ENCODE results near the gene IP6K1.
"Not testable (repeated sequence)": the region's sequence is repeated elsewhere in the genome, so short reads cannot be mapped to it uniquely, and the experiment has no call there.

Gene IP6K1

DNA sequence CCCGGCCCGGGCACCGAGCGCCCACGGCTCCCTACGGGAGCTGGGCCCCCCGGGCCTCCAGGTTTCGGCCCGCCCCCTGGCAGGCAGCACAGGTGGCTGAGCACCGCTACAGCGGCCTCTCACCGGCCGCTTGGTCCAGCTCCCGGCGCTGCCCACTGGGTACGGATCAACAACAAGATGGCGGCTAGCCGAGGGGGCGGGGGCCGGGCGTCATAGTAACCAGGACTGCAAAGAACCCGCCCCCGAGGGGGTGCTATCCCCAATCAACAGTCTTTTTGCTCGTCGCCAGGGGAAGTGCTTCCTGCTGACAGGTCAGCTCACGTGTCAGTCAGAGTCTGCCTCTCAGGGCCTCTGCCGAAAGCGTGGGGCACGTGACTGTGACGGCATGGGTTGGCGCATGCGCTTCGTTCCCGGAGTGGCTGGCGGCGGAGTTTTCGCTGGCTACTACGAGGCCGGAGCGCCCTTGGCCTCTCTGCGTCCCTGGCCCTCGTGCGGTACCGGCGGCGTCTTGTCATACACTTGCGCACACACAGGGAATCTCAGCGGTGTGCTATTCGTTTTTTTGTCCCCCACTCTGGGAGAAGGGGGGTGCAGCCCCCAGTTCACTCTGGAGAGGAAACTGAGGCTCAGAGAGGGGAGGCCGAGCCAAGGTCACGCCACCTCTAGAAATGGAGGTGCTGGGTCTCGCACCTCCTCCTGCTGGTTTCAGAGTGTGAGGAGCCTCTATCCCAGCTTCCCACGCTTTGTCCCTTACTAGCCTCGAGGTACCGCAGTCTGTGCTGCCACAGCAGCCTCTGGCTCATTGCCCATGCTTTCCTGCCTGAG lies at the start of gene IP6K1:
IP6K1 (minus strand) TSS at position 186 of the 825 bp plus-strand sequence. CDS start 38,502 bp downstream, outside the sequence.
- peak; percentile 100 for DNase-seq (ENCODE audit: low spot score)

DNA sequence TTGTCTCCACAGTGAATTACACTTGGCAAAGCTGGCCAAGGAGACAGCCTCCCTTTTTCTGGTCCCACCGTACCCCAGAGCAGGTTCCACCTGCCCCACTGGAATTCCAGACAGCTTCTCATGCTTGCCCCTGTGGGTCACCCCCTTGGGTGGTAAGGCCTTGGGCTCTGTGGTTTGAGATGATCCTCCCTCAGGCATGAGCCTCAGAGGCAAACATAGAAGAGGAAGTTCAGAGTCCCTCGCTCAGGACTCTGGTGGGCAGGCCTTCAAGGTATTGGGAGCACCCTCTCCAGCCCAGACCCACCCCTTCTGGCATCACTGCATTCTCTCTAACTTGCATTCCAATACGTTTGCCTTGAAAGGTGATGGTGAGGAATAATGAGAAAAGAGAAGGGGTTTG lies 45.0 kb upstream of the IP6K1 start:
- DNase-seq (ENCODE audit: low spot score), result no peak

DNA sequence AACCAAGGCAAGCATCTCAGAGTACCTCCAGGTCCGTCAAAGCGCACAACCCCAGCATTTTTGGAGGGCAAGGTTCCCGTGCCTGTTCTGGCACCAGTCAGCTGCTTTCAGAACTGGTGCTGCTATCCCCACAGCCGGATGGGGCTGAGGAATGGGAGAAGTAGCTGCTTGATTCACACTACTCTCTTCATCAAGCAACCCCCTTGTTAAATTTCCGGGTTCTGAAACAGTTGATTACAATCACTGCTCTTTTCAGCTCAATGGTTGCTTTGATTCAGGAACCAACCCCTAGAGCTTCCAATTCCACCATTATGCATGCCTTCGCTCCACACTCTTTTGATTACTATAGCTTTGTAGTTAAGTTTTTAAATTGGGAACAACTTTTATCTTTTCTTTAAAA lies 39.7 kb upstream of the IP6K1 start:
- no peak for DNase-seq (ENCODE audit: low spot score)

DNA sequence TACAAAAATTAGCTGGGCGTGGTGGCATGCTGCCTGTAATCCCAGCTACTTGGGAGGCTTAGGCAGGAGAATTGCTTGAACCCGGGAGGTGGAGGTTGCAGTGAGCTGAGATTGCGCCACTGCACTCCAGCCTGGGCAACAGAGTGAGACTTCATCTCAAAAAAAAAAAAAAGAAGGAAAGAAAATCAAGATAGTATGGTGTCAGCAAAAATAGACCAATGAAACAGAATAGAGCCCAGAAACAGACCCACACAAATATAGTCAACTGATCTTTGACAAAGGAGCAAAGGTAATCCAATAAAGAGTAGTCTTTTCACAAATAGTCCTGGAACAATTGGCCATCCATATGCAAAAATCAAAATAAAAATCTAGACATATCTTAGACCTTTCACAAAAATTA lies 36.8 kb upstream of the IP6K1 start:
- DNase-seq (ENCODE audit: low spot score), result not testable (repeated sequence)

DNA sequence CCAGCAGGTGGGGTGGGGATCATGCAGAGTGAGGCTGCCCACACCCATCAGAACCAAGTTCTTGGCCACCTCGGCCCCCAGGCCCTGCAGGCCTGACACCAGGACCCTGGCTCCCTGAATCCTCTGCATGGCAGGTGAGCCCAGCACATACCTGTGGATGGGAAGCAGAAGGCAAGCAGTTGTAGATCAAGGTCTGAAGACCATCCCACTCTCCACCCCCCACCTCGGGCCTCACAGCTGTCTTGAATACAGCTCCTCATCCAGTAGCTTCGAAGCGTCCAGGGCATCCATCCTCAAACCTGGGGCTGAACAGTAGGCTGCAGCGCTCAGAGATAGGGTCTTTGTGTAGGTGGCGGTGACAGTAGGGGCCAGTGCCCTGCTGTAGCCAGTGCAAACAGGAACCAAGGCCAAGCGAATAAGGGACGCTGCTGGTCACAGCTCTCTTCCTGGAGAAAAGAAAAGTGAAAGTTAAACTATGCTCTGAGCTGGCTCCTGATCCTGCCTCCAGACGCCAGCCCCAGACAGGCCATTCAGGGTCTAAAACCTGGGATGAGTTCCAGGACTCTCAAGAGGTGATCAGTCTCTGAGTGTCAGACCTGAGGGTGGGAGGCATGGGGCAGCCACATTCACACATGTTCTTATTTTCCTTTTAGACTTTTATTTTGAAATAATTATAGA lies 27.3 kb upstream of the IP6K1 start, which contains the start of gene UBA7:
UBA7 (minus strand) TSS at position 457 of the 678 bp plus-strand sequence; CDS start at position 291, 166 bp downstream.
- no peak for DNase-seq (ENCODE audit: low spot score)

DNA sequence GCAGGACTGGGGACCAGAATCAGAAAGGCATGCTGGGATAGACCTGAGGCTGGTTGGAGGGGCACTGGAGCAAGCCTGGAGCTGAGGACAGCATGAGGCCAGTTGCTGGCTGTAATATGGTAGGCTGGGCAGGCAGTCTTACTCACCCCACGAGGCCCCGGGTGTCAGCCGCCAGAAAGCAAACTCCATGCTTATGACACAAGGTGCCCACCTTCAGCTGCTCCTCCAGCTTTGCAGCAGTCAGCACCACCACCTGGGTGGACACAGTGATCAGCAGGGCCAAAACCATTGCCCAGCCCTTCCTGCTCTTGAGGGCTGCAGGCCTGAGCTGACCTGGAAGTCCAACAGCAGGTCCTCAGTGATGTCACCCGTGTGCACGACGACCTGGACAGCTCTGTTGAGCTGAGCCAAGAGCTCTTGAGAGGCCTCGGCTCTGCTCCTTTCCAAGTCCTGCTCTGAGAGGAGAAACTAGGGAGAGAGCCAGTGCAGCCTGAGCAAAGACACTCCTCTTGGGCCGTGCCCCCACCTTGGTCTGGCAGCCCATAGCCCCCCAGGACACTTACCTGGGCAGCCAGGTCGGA lies 26.7 kb upstream of the IP6K1 start:
- DNase-seq (ENCODE audit: low spot score), result no peak

DNA sequence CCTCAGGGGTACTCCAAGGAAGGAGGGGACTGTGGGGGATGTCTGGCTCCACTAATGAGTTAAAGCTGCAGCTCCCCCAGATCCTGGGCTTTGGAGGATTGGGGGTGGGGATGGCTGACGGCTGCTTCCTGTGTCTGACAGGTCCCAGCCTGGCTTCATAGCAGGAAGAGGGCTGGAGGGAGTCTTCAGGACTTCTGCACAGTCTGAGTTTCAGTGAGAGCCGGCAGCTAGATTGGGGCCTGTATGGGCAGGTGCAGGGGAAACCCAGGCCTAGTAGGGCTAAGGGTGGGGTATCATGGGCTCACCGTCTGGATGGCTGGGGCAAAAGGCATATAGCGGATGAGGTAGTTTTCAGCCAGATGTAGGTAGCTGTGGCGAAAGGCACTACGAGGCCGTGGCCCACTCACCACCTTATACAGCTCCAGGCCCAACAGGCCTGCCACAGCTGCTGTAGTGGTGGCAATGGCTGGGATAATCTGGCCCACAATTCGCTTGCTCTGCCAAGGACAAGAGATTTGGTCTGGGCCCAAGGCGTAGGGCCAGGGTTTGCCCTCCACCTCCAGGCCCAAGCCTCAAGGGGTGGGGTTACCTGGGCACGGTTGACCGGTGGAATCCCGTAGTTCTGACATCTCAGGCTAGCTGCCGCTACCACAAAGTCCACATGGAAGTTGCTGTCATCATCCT lies 21.2 kb upstream of the IP6K1 start:
- DNase-seq (ENCODE audit: low spot score), result no peak

DNA sequence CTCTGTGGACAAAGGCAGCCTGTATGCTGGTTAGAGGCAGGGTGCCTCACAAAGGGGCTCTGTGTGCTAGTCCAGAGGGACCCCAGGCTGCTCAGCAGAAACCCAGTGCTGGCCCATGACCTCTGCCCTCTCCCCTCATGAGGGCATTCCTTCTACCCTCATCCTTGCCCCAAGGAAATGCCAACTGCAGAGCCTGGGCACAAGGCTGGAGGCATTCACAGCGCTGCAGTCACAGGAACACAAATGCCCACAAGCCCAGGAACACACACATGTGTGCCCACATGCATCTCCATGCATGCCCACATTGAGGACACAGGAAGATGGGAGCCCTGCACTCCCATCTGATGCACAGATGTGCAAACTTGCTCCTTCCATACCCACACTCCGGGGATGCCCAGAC lies 20.5 kb upstream of the IP6K1 start:
- DNase-seq (ENCODE audit: low spot score), result no peak

DNA sequence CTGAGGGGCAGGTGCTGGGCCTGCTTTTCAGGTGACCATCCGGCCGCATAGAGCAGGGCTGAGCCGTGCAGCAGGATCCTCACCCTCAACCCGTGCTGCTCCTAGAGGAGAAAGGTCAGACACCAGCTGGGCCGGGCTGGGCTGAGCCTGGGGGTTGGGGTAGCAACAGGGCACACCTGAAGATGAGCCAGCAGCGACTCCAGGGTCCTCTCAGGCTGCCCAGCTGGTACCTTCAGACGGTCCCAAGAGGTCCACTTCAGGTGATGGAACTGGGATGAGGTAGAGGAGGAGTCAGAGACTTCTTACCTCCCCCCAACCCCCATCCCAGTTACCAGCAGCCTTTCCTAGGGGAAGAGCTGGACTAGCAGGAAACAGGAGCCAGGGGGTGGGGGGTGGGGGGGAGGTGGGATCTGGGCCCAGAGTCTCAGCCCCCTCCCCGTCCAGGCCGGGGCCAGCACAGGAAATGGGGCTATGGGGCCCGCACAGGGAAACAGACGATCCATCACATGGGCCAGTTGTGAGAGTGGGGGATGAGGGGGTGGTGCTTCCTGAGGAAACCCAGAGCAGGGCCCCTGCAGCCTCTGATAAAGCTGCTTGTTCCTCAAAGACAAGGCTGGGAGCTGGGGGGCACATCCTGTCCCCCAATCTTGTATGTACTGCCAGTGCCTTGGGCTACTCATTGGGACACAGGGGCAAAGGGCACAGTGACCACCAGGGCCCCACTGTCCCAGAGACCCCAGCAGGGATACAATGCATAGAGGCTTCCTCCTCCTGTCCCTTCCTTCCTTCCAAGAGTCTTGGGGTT lies 19.8 kb upstream of the IP6K1 start:
- peak; percentile 49 for DNase-seq (ENCODE audit: low spot score)

DNA sequence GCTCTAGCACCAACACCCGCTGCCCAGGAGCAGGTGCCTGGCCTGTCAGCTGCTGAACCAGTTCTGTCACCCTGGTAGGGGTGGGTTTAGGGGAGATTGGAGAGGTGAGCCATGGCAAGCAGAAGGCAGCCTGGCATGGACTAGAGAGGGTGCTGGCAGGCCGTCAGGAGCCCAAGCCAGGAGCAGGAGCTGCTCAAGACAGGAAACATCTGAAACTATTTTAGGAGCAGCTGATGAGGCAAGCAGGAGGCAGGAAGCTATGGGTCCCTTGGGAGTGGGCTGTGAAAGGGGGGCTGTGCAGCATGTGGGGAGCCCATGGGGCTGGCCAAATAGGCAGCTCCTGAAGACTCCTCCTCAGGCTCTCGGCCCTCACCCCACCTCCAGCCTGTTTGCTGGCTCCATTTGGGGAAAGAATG lies 19.0 kb upstream of the IP6K1 start:
- no peak for DNase-seq (ENCODE audit: low spot score)

DNA sequence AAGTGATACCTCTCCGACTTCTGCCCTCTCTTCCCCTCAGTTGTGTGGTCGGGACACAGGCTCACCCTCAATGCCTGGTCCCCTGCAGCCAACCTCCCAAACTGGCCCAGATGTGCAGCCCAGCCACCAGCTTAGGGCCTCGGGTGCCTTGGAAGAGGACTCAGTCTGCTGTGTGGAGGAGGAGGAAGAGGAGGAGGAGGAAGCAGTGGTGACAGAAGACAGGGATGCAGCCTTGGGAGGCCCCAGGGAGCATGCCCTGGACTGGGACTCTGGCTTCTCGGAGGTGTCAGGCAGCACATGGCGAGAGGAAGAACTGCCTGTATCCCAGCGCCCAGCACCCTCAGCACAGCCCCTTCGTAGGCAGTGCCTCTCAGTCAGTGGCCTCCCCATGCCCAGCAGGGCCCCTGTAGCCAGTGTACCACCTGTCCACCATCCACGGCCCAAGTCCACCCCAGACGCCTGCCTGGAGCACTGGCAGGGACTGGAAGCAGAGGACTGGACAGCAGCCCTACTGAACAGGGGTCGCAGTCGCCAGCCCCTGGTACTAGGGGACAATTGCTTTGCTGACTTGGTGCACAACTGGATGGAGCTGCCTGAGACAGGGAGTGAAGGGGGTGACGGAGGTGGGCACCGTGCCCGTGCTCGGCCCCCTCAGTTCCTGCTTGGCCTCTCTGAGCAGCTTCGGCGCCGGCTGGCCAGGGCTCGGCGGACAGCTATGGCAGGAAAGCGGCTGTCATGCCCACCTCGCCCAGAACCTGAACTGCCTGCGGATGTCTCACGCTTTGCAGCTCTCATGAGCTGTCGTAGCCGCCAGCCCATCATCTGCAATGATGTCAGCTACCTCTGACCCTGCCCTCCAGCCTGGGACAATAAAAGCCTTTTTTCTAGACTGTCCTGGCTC lies 18.0 kb upstream of the IP6K1 start:
- DNase-seq (ENCODE audit: low spot score), result no peak

DNA sequence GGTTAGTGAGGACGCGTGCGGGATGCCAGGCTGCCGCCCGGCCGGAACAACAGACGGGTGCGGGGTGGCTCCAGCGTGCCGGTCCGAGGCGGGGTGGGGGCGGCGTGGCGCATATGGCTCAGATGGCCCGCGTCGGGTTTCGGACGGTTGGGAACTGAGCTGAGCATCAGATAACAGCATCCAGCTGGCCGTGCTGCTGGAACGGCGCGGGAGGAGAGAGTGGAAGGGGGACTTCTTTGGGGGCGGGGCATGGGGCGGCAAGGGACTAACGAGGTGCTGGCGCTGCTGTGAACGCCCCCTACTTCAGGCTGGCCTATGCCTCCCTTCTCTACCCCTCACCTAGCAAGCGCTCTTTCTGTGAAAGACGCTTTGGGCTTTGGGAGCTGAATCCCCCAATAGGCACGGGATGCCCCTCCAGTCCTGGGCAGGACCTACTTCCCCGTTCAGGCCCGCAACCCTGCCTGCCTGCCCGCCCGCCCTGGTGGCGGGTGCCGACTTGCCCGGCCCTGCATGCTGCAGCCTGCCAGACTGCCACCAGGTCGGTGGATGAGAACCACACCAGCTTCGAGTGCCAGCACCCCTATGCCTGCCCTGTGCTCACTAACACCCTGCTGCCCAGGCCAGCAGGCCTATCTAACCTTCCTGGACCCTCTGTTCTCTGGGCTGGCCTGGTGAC lies 17.3 kb upstream of the IP6K1 start:
- peak; percentile 52 for DNase-seq (ENCODE audit: low spot score)

DNA sequence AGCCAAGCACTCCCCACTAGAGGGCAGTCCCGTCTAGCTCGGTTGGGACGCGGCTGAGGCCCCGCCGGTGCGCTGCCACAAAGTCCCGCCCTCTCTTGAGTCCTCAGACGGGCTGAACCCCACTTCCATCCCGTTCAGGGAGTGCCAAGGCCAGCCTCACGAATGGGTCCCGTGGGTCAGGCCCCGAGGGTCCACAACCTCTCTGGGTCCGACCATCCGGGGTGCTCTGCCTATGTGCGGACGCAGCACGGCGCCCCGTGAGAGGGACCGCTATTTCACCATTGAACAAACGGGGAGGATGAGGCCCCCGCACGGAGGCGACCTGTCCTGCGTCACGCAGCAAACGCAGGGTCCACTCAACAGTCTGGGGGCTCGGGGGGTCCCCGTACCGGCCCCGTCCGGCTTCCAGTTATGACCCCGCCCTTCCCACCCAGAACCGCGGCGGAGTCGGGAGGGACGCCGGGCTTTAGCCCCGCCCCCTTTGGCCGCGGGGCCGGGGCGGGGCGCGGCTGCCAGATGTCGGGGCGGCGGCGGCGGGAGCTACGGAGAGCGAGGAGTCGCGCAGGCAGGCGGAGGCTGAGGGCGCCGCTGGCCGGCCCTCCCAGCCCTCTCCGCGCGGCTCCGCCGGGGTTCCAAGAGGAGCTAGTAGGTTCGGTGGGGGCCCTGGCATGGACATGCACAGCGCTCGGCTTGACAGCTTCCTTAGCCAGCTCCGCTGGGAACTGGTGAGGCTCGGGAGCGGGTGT lies 16.6 kb upstream of the IP6K1 start, which contains the start of gene INKA1:
INKA1 (plus strand) TSS at position 543 of the 746 bp plus-strand sequence; CDS start at position 675, 132 bp downstream.
- DNase-seq (ENCODE audit: low spot score), result peak; percentile 95

DNA sequence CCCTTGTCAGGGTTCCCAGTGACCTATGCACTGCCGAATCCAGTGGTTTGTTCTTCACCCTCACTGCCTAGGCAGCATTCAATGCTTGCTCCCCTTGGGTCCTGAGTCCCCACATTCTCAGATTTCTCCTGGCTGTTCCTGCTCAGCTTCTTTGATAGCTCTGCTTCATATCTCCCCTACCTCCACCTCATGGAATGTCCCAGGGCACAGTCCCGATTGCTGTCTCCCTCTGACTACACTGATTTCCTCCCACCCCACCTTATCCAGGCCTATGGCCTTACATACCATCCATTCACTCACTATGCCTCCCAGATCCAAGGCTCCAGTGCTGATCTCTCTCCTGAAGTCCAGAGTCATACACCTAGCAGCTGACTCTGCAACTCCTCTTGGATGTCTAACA lies 14.8 kb upstream of the IP6K1 start:
- no peak for DNase-seq (ENCODE audit: low spot score)

DNA sequence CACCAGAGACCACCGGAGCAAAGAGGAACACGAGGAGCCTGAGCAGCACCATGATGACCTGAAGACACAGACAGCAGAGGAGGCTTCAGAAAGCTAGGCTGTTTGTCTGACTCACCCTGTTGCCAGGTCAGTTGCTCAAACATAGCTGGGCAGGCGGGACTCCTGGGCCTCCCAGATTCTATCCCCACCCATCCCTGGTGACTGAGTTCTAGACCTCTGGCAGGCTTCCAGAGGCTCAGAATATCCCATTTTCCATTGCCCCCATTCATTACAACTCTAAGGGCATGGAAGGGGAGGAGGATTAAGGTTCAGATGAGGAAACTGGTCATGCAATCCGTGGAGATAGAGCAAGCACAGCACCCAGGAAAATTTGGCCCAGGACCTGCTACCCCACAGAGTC lies 13.4 kb upstream of the IP6K1 start, which contains the start of gene CDHR4:
CDHR4 (minus strand) TSS at position 113 of the 400 bp plus-strand sequence; CDS start at position 52, 61 bp downstream.
- DNase-seq (ENCODE audit: low spot score), result no peak

DNA sequence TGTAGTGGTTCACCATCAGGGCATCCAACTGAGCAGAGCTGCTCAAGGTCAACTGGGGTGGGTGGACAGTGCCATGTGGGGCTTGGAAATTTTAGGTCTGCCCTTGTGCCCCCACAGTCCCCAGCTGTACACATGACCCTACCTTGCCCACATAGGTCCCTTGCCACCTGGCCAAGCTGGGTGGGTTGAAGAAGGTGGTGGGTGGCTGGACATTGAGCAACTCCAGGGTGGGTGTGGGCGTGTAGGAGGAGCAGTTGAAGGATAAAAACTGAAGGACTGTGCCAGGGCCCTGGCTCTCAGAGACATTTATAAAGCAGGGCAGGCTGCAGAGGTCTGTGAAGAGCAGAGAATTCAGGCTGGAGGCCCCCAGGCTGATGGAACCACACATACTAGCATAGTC lies 12.8 kb upstream of the IP6K1 start:
- no peak for DNase-seq (ENCODE audit: low spot score)

DNA sequence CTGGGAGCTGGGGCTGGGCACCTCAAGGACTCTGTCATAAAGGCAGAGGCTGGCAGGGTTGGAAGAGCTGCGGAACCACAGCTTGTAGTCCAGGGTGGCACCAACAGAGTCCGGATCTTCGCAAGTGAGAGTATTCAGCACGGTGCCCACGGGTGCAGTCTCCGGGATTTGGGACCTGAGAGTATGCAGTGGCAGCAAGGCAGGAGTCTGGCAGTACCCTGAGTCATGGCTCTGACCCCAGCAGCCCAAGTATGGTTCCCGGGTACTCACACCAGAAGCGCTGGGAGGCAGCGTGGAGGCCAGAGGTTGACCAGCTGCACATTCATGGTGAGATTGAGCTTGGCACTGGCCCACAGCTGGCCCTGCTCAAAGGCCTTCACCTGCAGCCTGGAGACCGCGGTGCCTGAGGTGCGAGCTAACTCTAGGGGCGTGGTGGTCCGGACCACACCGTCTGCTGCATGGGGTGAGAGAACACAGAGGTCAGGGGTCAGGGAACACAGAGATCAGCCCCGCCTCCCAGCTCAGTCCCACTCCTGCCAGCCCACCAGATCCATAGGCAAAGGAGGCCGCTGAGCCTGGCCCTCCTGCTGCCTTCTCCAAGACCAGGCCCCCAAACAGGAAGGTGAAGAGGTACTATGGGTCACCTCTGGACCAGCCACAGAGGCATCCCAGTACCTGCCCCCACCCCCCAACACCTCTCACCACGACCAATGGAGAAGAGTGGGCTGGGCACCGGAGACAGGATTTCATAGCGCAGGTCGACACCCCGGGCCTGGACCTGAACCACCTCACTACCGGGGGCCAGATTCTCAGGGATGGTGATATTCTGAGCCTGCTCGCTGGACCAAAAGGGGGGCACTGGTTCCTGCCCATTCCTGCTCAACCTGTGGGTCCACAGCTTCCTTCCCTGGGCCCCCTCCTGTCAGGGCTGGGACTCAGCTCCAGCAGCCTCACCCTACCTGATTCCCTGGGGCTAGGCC lies 8.9 kb upstream of the IP6K1 start:
- DNase-seq (ENCODE audit: low spot score), result no peak

DNA sequence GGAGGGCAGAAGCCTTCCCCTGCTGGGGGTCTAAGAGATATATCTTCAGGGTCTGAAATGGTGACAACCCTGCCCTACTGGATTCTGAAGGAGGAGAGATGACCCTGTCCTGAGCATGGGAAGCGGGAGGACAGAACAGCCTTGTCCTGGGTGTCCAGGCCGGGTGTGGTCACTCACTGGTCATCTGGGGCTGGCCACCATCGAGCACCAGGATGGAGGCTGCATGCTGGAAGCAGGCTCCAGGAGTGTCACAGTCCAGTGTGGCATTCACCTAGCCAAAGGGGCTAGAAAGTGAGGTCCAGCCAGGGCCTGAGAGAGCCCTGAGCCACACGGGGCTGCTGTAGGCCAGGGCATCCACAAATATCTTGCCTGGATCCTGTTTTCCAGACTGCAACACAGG lies 8.1 kb upstream of the IP6K1 start:
- no peak for DNase-seq (ENCODE audit: low spot score)
